ENCODE measurements around the gene MYRIP.

MYRIP gene

DNA sequence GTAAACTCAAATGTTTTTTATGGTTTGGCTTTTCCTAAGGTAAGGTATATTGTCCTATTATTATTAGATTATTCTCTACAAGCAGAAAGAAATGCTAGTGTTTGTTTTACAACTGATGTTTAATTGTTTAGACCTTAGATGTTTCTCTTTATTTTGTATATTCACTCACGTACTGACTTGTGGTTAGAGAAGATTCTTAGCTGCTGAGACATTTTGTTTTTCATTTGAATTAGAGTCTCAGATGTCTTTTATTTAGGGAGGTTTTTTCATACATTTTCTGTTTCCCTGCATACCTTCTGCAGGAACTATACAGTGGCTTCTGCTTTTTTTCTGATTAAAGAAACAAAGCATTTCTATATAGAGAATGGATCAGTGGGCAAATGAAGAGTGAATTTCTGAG, 110.9 kb downstream of the MYRIP start:
- CTCF ChIA-PET: no interaction called here
- TF ChIP-seq L3MBTL2 (conservative IDR thresholded peaks at IDR 0.05) (no peak), BHLHE40 (IDR thresholded peaks at IDR 0.05; ENCODE audit: borderline replicate concordance) (no peak), ELF4 (IDR thresholded peaks at IDR 0.05) (no peak)
- DNase-seq (ENCODE audit: extremely low spot score): no peak
- POLR2A ChIA-PET: no interaction called here

GRCh38 chr3:39927479-39927878, 118.1 kb downstream of the MYRIP start:
- ChIA-PET POLR2A (no interaction called here), CTCF (no interaction called here)
- TF ChIP-seq FOXA1 (IDR thresholded peaks at IDR 0.05) (no peak), NFRKB (IDR thresholded peaks at IDR 0.05) (no peak), SUZ12 (IDR thresholded peaks at IDR 0.05) (no peak)
- DNase-seq (ENCODE audit: extremely low spot score): no peak

- no peak for DNase-seq (ENCODE audit: extremely low spot score)
- ChIA-PET CTCF (no interaction called here), POLR2A (no interaction called here)
- no peak for TF ChIP-seq FOXA1 (IDR thresholded peaks at IDR 0.05)
- no peak for TF ChIP-seq ELF4 (IDR thresholded peaks at IDR 0.05)
- TF ChIP-seq TARDBP (IDR thresholded peaks at IDR 0.05): no peak
- TF ChIP-seq HDGF (IDR thresholded peaks at IDR 0.05; ENCODE audit: borderline replicate concordance): no peak
- no peak for TF ChIP-seq LEF1 (IDR thresholded peaks at IDR 0.05; ENCODE audit: borderline replicate concordance)
- TF ChIP-seq, protein P1, sequence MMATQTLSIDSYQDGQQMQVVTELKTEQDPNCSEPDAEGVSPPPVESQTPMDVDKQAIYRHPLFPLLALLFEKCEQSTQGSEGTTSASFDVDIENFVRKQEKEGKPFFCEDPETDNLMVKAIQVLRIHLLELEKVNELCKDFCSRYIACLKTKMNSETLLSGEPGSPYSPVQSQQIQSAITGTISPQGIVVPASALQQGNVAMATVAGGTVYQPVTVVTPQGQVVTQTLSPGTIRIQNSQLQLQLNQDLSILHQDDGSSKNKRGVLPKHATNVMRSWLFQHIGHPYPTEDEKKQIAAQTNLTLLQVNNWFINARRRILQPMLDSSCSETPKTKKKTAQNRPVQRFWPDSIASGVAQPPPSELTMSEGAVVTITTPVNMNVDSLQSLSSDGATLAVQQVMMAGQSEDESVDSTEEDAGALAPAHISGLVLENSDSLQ (IDR thresholded peaks at IDR 0.05): no peak
- TF ChIP-seq ARNT (IDR thresholded peaks at IDR 0.05): no peak
- TF ChIP-seq CTBP1 (IDR thresholded peaks at IDR 0.05; ENCODE audit: borderline replicate concordance): no peak
- TF ChIP-seq NFRKB (IDR thresholded peaks at IDR 0.05): no peak
- TF ChIP-seq SUZ12 (IDR thresholded peaks at IDR 0.05): no peak
- TF ChIP-seq SP1 (IDR thresholded peaks at IDR 0.05): no peak
- no peak for TF ChIP-seq ZNF384 (IDR thresholded peaks at IDR 0.05)
- TF ChIP-seq L3MBTL2 (conservative IDR thresholded peaks at IDR 0.05): no peak
Measured at GRCh38 chr3:39933986-39934693, 124.7 kb downstream of the MYRIP start.

- POLR2A ChIA-PET: no interaction called here
- DNase-seq (ENCODE audit: extremely low spot score): no peak
- CTCF ChIA-PET: no interaction called here
- TF ChIP-seq ARNT (IDR thresholded peaks at IDR 0.05) (no peak), L3MBTL2 (conservative IDR thresholded peaks at IDR 0.05) (no peak), NFRKB (IDR thresholded peaks at IDR 0.05) (no peak), ZNF384 (IDR thresholded peaks at IDR 0.05) (no peak), FOXK2 (IDR thresholded peaks at IDR 0.05) (no peak), BHLHE40 (IDR thresholded peaks at IDR 0.05; ENCODE audit: borderline replicate concordance) (no peak), ELF4 (IDR thresholded peaks at IDR 0.05) (no peak), SP1 (IDR thresholded peaks at IDR 0.05) (no peak), CTBP1 (IDR thresholded peaks at IDR 0.05; ENCODE audit: borderline replicate concordance) (no peak), FOXA1 (IDR thresholded peaks at IDR 0.05) (no peak), HDGF (IDR thresholded peaks at IDR 0.05; ENCODE audit: borderline replicate concordance) (no peak), FOXM1 (IDR thresholded peaks at IDR 0.05; ENCODE audit: borderline replicate concordance) (no peak), LEF1 (IDR thresholded peaks at IDR 0.05; ENCODE audit: borderline replicate concordance) (no peak), TARDBP (IDR thresholded peaks at IDR 0.05) (no peak), SUZ12 (IDR thresholded peaks at IDR 0.05) (no peak)
- TF ChIP-seq, protein P1 (IDR thresholded peaks at IDR 0.05): no peak
Measured at GRCh38 chr3:39934696-39935095, 125.3 kb downstream of the MYRIP start.

GRCh38 chr3:39935261-39935660, 125.9 kb downstream of the MYRIP start:
- CTCF ChIA-PET: no interaction called here
- no peak for DNase-seq (ENCODE audit: extremely low spot score)

DNA sequence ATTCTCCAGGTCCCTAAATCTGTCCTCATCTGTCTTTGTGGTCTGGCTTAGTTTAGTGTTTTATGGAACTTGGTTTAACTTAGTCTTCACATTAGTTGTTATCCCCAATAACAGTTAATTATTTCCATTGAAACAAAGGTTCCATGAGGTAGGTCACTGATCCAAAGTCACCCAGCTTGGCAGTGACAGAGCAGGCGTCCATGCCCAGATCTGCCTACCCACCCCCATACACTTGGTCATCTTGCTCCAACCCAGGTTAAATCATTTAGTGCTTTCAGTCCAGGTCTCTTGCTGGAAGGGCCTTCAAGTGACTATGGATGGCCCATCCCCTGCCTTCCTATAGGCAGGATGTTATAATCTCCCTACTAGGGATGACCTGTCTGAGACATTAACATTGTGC, 127.4 kb downstream of the MYRIP start:
- CTCF ChIA-PET: no interaction called here
- no peak for DNase-seq (ENCODE audit: extremely low spot score)
- POLR2A ChIA-PET: no interaction called here
- TF ChIP-seq L3MBTL2 (conservative IDR thresholded peaks at IDR 0.05) (no peak), ZNF384 (IDR thresholded peaks at IDR 0.05) (no peak), FOXA1 (IDR thresholded peaks at IDR 0.05) (no peak), SP1 (IDR thresholded peaks at IDR 0.05) (no peak), CTBP1 (IDR thresholded peaks at IDR 0.05; ENCODE audit: borderline replicate concordance) (no peak), FOXM1 (IDR thresholded peaks at IDR 0.05; ENCODE audit: borderline replicate concordance) (no peak), BHLHE40 (IDR thresholded peaks at IDR 0.05; ENCODE audit: borderline replicate concordance) (no peak), TARDBP (IDR thresholded peaks at IDR 0.05) (no peak), FOXK2 (IDR thresholded peaks at IDR 0.05) (no peak), LEF1 (IDR thresholded peaks at IDR 0.05; ENCODE audit: borderline replicate concordance) (no peak), ARNT (IDR thresholded peaks at IDR 0.05) (no peak), ELF4 (IDR thresholded peaks at IDR 0.05) (no peak), NFRKB (IDR thresholded peaks at IDR 0.05) (no peak), HDGF (IDR thresholded peaks at IDR 0.05; ENCODE audit: borderline replicate concordance) (no peak), SUZ12 (IDR thresholded peaks at IDR 0.05) (no peak)
- TF ChIP-seq, protein P1 (IDR thresholded peaks at IDR 0.05): no peak

More at GRCh38 chr3:39935261-39935660, 125.9 kb downstream of the MYRIP start:
- TF ChIP-seq SP1 (IDR thresholded peaks at IDR 0.05) (no peak), LEF1 (IDR thresholded peaks at IDR 0.05; ENCODE audit: borderline replicate concordance) (no peak), FOXM1 (IDR thresholded peaks at IDR 0.05; ENCODE audit: borderline replicate concordance) (no peak), CTBP1 (IDR thresholded peaks at IDR 0.05; ENCODE audit: borderline replicate concordance) (no peak), ELF4 (IDR thresholded peaks at IDR 0.05) (no peak), BHLHE40 (IDR thresholded peaks at IDR 0.05; ENCODE audit: borderline replicate concordance) (no peak), ARNT (IDR thresholded peaks at IDR 0.05) (no peak), NFRKB (IDR thresholded peaks at IDR 0.05) (no peak), FOXA1 (IDR thresholded peaks at IDR 0.05) (no peak), FOXK2 (IDR thresholded peaks at IDR 0.05) (no peak), TARDBP (IDR thresholded peaks at IDR 0.05) (no peak), HDGF (IDR thresholded peaks at IDR 0.05; ENCODE audit: borderline replicate concordance) (no peak), L3MBTL2 (conservative IDR thresholded peaks at IDR 0.05) (no peak), ZNF384 (IDR thresholded peaks at IDR 0.05) (no peak), SUZ12 (IDR thresholded peaks at IDR 0.05) (no peak)
- TF ChIP-seq, protein P1 (IDR thresholded peaks at IDR 0.05): no peak
- POLR2A ChIA-PET: no interaction called here
